HL-60 (cell line): Measurements from ENCODE around the gene OSBPL5.

Experiments used
- CTCF ChIP-seq: IDR thresholded peaks from one replicate; pipeline ENCODE4 v1.5.1; 2011; ENCODE audit warnings: low read length, control low read depth, inconsistent platforms; ENCODE audit not compliant: insufficient read depth
- POLR2AphosphoS5 ChIP-seq: IDR thresholded peaks from 2 replicates; pipeline ENCODE4 v1.6.1; 2012; ENCODE audit warnings: low read depth
- REST ChIP-seq: IDR thresholded peaks from 2 replicates; pipeline ENCODE4 v1.6.1; 2012; ENCODE audit warnings: low read depth; ENCODE audit not compliant: insufficient replicate concordance

- TF ChIP-seq REST (no peak), CTCF (no peak), POLR2AphosphoS5 (no peak)
These were observed 9.3 kb upstream of the OSBPL5 start for GRCh38 chr11:3174387-3174786.
